GM23338 (cell line): ENCODE data around the gene ITLN1.

Experiments used
- CREB1 ChIP-seq: fragments of 250-450 bp; sonication (Bioruptor Pico); IDR thresholded peaks from 2 replicates; pipeline ENCODE4 v1.5.0; 2020; ENCODE audit warnings: low read depth, mild to moderate bottlenecking, moderate library complexity
- CTCF ChIP-seq, 2 experiments: fragments of 200-600 bp in 1 of 2; sonication (generic) in 1 of 2; conservative IDR thresholded peaks; 2 replicates each; pipeline versions ENCODE4 v1.5.1 to v1.6.1; 2016 to 2017; ENCODE audit warnings: antibody characterized with exemption in 2 of 2, low read depth in 2 of 2, mild to moderate bottlenecking in 2 of 2, moderate library complexity in 1 of 2
- ETS1 ChIP-seq: IDR thresholded peaks from 2 replicates; pipeline ENCODE4 v1.6.1; 2016; ENCODE audit warnings: antibody characterized with exemption
- EZH2 ChIP-seq: fragments of 200-600 bp; sonication (generic); IDR thresholded peaks from one replicate; pipeline ENCODE4 v1.8.0; 2017; ENCODE audit warnings: antibody characterized with exemption, mild to moderate bottlenecking, low read depth; ENCODE audit not compliant: unreplicated experiment
- EZH2phosphoT487 ChIP-seq: fragments of 200-600 bp; sonication (generic); IDR thresholded peaks from one replicate; pipeline ENCODE4 v1.8.1; 2018; ENCODE audit warnings: antibody characterized with exemption; ENCODE audit not compliant: unreplicated experiment
- JUNB ChIP-seq: IDR thresholded peaks from one replicate; pipeline ENCODE4 v1.6.1; 2016; ENCODE audit warnings: antibody characterized with exemption; ENCODE audit not compliant: unreplicated experiment
- NANOG ChIP-seq: IDR thresholded peaks from 2 replicates; pipeline ENCODE4 v1.6.1; 2016; ENCODE audit warnings: antibody characterized with exemption, borderline replicate concordance
- POLR2AphosphoS5 ChIP-seq: IDR thresholded peaks from 2 replicates; pipeline ENCODE4 v1.6.1; 2016; ENCODE audit warnings: antibody characterized with exemption, low read depth
- REST ChIP-seq: IDR thresholded peaks from one replicate; pipeline ENCODE4 v1.6.1; 2018; ENCODE audit warnings: antibody characterized with exemption; ENCODE audit not compliant: unreplicated experiment
- STAT1 ChIP-seq: IDR thresholded peaks from one replicate; pipeline ENCODE4 v1.6.1; 2016; ENCODE audit warnings: antibody characterized with exemption; ENCODE audit not compliant: unreplicated experiment
- ZNF114 ChIP-seq: fragments of 250-450 bp; sonication (Bioruptor Pico); IDR thresholded peaks from 2 replicates; pipeline ENCODE4 v1.5.0; 2020; ENCODE audit warnings: mild to moderate bottlenecking, moderate library complexity
- ZNF331 ChIP-seq: fragments of 250-450 bp; sonication (Bioruptor Pico); IDR thresholded peaks from 2 replicates; pipeline ENCODE4 v1.5.0; 2020; ENCODE audit warnings: low read depth, mild to moderate bottlenecking, moderate library complexity
- ZNF462 ChIP-seq: fragments of 250-450 bp; sonication (Bioruptor Pico); IDR thresholded peaks from 2 replicates; pipeline ENCODE4 v1.5.0; 2020; ENCODE audit warnings: mild to moderate bottlenecking, moderate library complexity

GRCh38 chr1:160863061-160863773, 21.8 kb downstream of the ITLN1 start:
- TF ChIP-seq CTCF (conservative IDR thresholded peaks at IDR 0.05; ENCODE audit: low read depth in 2 of 2): no peak
- no peak for TF ChIP-seq POLR2AphosphoS5
- no peak for TF ChIP-seq JUNB
- TF ChIP-seq REST: no peak
- no peak for TF ChIP-seq EZH2phosphoT487
- TF ChIP-seq EZH2: no peak
- no peak for TF ChIP-seq ETS1
- no peak for TF ChIP-seq CREB1 (CRISPR knock-in tag)
- no peak for TF ChIP-seq ZNF331 (CRISPR knock-in tag)
- no peak for TF ChIP-seq STAT1
- TF ChIP-seq ZNF114: no peak
- TF ChIP-seq NANOG: no peak
- TF ChIP-seq ZNF462 (CRISPR knock-in tag): no peak
